H1 (cell line): ENCODE results near the gene DPP10. TPM values are rescaled to one million over a fixed set of nuclear protein-coding genes. Genes with fewer than 3 reads are reported as not detected.

ENCODE experiments used
- CTCF ChIA-PET: fragments of 300-600 bp; sonication (Branson Sonifier 250); formaldehyde crosslinking; loops from one replicate; lab custom pipeline; 2021; ENCODE audit not compliant: partially characterized antibody; lab: Charles Lee
- POLR2A ChIA-PET: fragments of 300-600 bp; sonication (Branson Sonifier 250); formaldehyde crosslinking; loops from one replicate; lab custom pipeline; 2021; ENCODE audit warnings: inconsistent platforms; ENCODE audit not compliant: partially characterized antibody; lab: Charles Lee
- DNase-seq, 2 experiments: peaks; one replicate each; pipeline versions ENCODE4 v3.0.0 to v3.0.0-alpha.2; 2010 to 2022; ENCODE audit warnings: low spot score in 2 of 2, low read depth in 1 of 2, mixed read lengths in 1 of 2
- FAIRE-seq: peaks from 2 replicates; lab custom pipeline; 2011; peaks lifted over from hg19 to GRCh38; lab: Jason Lieb, UNC
- H2AFZ ChIP-seq: 2 replicates; pipeline ENCODE4 v1.8.1; 2012; ENCODE audit warnings: low read length, inconsistent platforms
- H2AK5ac ChIP-seq: 2 replicates; pipeline ENCODE4 v1.6.1; 2013; ENCODE audit warnings: low read depth, low read length
- H2BK120ac ChIP-seq: replicated peaks from 2 replicates; pipeline ENCODE3; 2013; ENCODE audit warnings: low read depth, low read length, inconsistent platforms
- H2BK12ac ChIP-seq: 2 replicates; pipeline ENCODE4 v1.6.1; 2013; ENCODE audit warnings: low read depth, low read length
- H2BK15ac ChIP-seq: 2 replicates; pipeline ENCODE4 v1.6.1; 2013; ENCODE audit warnings: low read length
- H2BK20ac ChIP-seq: 2 replicates; pipeline ENCODE4 v1.6.1; 2013; ENCODE audit warnings: low read length
- H2BK5ac ChIP-seq: 2 replicates; pipeline ENCODE4 v1.6.1; 2013; ENCODE audit warnings: low read depth, low read length
- H3K14ac ChIP-seq: 2 replicates; pipeline ENCODE4 v1.6.1; 2013; ENCODE audit warnings: inconsistent platforms; ENCODE audit not compliant: insufficient read length
- H3K18ac ChIP-seq: 2 replicates; pipeline ENCODE4 v1.6.1; 2013; ENCODE audit warnings: low read length; ENCODE audit errors: extremely low read depth
- H3K23ac ChIP-seq: 2 replicates; pipeline ENCODE4 v1.6.1; 2013; ENCODE audit warnings: inconsistent platforms; ENCODE audit not compliant: insufficient read length
- H3K23me2 ChIP-seq: 2 replicates; pipeline ENCODE4 v1.6.1; 2013; ENCODE audit warnings: low read depth, low read length
- H3K27ac ChIP-seq: 2 replicates; pipeline ENCODE4 v1.6.1; 2011; ENCODE audit warnings: low read depth, low read length, inconsistent platforms
- H3K27me3 ChIP-seq, 4 experiments: replicated peaks in 1 of 4; 1 replicate in 1 of 4; 2 replicates in 3 of 4; pipeline versions ENCODE4 v1.6.1 to v1.8.1; 2011 to 2013; ENCODE audit warnings: low read length in 3 of 4, mild to moderate bottlenecking in 3 of 4, inconsistent platforms in 2 of 4, mixed read lengths in 2 of 4, moderate library complexity in 1 of 4; ENCODE audit not compliant: control insufficient read depth in 3 of 4, insufficient read depth in 3 of 4; ENCODE audit errors: extremely low read depth in 1 of 4
- H3K36me3 ChIP-seq, 4 experiments: 2 replicates each; pipeline versions ENCODE4 v1.6.1 to v1.8.1; 2011 to 2013; ENCODE audit warnings: mild to moderate bottlenecking in 4 of 4, low read length in 3 of 4, moderate library complexity in 2 of 4, control low read depth in 1 of 4, inconsistent platforms in 1 of 4; ENCODE audit not compliant: insufficient read depth in 4 of 4, control insufficient read depth in 2 of 4
- H3K4ac ChIP-seq: replicated peaks from 2 replicates; pipeline ENCODE3; 2013; ENCODE audit warnings: low read length, low read depth, mixed read lengths, inconsistent platforms; ENCODE audit not compliant: insufficient read length
- H3K4me1 ChIP-seq, 4 experiments: replicated peaks in 1 of 4; 1 replicate in 1 of 4; 2 replicates in 3 of 4; pipeline versions ENCODE4 v1.6.1 to v1.8.1; 2011 to 2013; ENCODE audit warnings: low read length in 3 of 4, inconsistent platforms in 2 of 4, mixed read lengths in 1 of 4; ENCODE audit not compliant: insufficient read depth in 4 of 4, control insufficient read depth in 3 of 4
- H3K4me2 ChIP-seq, 2 experiments: 2 replicates each; pipeline versions ENCODE4 v1.6.1 to v1.8.1; 2011 to 2013; ENCODE audit warnings: low read depth in 2 of 2, low read length in 2 of 2, control low read depth in 1 of 2, inconsistent platforms in 1 of 2, mild to moderate bottlenecking in 1 of 2; ENCODE audit not compliant: insufficient read depth in 1 of 2
- H3K4me3 ChIP-seq, 4 experiments: fragments of 200-600, 300-600 bp in 1 of 4; sonication (generic), shearing (Covaris generic), sonication (Bioruptor Twin) in 1 of 4; 2 replicates each; pipeline versions ENCODE4 v1.5.1 to v1.8.1; 2011 to 2016; ENCODE audit warnings: low read length in 4 of 4, low read depth in 3 of 4, control low read depth in 2 of 4, inconsistent platforms in 2 of 4, mild to moderate bottlenecking in 2 of 4, mixed read lengths in 1 of 4, moderate library complexity in 1 of 4; ENCODE audit not compliant: insufficient read depth in 2 of 4; ENCODE audit errors: extremely low read depth in 1 of 4
- H3K56ac ChIP-seq: replicated peaks from 2 replicates; pipeline ENCODE3; 2013; ENCODE audit warnings: low read depth, mild to moderate bottlenecking, mixed read lengths, low read length, inconsistent platforms; ENCODE audit not compliant: insufficient read length
- H3K79me1 ChIP-seq: 2 replicates; pipeline ENCODE4 v1.6.1; 2013; ENCODE audit warnings: low read depth, low read length, control low read depth
- H3K79me2 ChIP-seq, 2 experiments: 2 replicates each; pipeline versions ENCODE4 v1.6.1 to v1.8.1; 2012 to 2013; ENCODE audit warnings: low read length in 2 of 2, mild to moderate bottlenecking in 2 of 2, inconsistent platforms in 1 of 2; ENCODE audit not compliant: insufficient read depth in 2 of 2, control insufficient read depth in 1 of 2
- H3K9ac ChIP-seq, 4 experiments: replicated peaks in 1 of 4; 1 replicate in 1 of 4; 2 replicates in 3 of 4; pipeline versions ENCODE4 v1.6.1 to v1.8.1; 2011 to 2013; ENCODE audit warnings: low read depth in 3 of 4, low read length in 3 of 4, control low read depth in 2 of 4, mild to moderate bottlenecking in 2 of 4, moderate library complexity in 2 of 4, inconsistent platforms in 1 of 4; ENCODE audit errors: extremely low read depth in 1 of 4
- H3K9me3 ChIP-seq, 2 experiments: 2 replicates each; pipeline versions ENCODE4 v1.6.1 to v1.8.1; 2012 to 2013; ENCODE audit warnings: mild to moderate bottlenecking in 2 of 2, moderate library complexity in 2 of 2, control low read depth in 1 of 2, inconsistent platforms in 1 of 2, low read depth in 1 of 2, low read length in 1 of 2, mixed read lengths in 1 of 2; ENCODE audit not compliant: insufficient read depth in 2 of 2
- H4K20me1 ChIP-seq, 2 experiments: replicated peaks in 1 of 2; 2 replicates each; pipeline versions ENCODE3 to v1.8.1; 2011 to 2013; ENCODE audit warnings: inconsistent platforms in 2 of 2, low read length in 2 of 2, mild to moderate bottlenecking in 1 of 2; ENCODE audit not compliant: insufficient read depth in 2 of 2, control insufficient read depth in 1 of 2
- H4K5ac ChIP-seq: 2 replicates; pipeline ENCODE4 v1.6.1; 2013; ENCODE audit warnings: low read length, low read depth, mixed read lengths, inconsistent platforms; ENCODE audit not compliant: insufficient read length
- H4K8ac ChIP-seq: 2 replicates; pipeline ENCODE4 v1.8.0; 2013; ENCODE audit warnings: mild to moderate bottlenecking, moderate library complexity, low read length, inconsistent platforms; ENCODE audit not compliant: insufficient read depth; ENCODE audit errors: extremely low read depth
- H4K91ac ChIP-seq: replicated peaks from 2 replicates; pipeline ENCODE3; 2013; ENCODE audit warnings: low read length, mixed read lengths, inconsistent platforms; ENCODE audit not compliant: insufficient read length
- EGR1 ChIP-seq: IDR thresholded peaks from 2 replicates; pipeline ENCODE4 v1.6.1; 2011; ENCODE audit warnings: low read depth, low read length, borderline replicate concordance
- KDM1A ChIP-seq: fragments of 200-600, 300-600 bp; sonication (generic); IDR thresholded peaks from 2 replicates; pipeline ENCODE4 v1.7.1; 2016; ENCODE audit warnings: mild to moderate bottlenecking, low read length, borderline replicate concordance
- WGBS, 2 experiments: shearing (Covaris generic) in 1 of 2; methylation state at CpG; one replicate each; pipeline versions ENCODE4 v1.1.6 to v1.1.7; 2013 to 2015; ENCODE audit warnings: low lambda C conversion rate in 2 of 2, mixed read lengths in 2 of 2, inconsistent platforms in 1 of 2, low coverage in 1 of 2, missing lambda C conversion rate in 1 of 2; ENCODE audit not compliant: insufficient replicate concordance in 2 of 2, insufficient coverage in 1 of 2, insufficient read length in 1 of 2; ENCODE audit errors: extremely low coverage in 1 of 2, missing lambda C conversion rate in 1 of 2; 5-methylcytosine and 5-hydroxymethylcytosine counted together
- polyA plus RNA-seq, 7 experiments: library from polyadenylated mRNA; depleted of rRNA in 3 of 7; stranded (reverse) in 5 of 7; unstranded in 2 of 7; fragments of >200 nt in 5 of 7; fragments of 200-250 nt in 2 of 7; gene quantifications; 1 replicate in 5 of 7; 2 replicates in 1 of 7; 4 replicates in 1 of 7; pipeline versions ENCODE4 v1.2.1 to v1.2.3, GENCODE V29; 2011 to 2013; ENCODE audit warnings: missing spikeins in 2 of 7, mixed read lengths in 2 of 7
- total RNA-seq: library from RNA; stranded (reverse); fragmentation: NEBNext Ultra II Directional; extraction: Animal tissue kit (Norgen Biotek cat#: 25700); gene quantifications from 2 replicates; pipeline ENCODE4 v1.2.1, GENCODE V29; 2021

DPP10 gene
- total and polyA plus RNA-seq, 2 of the 8 experiments (the other 6 are each of a cell fraction or from before 2014, with no cell fraction given), result 3.3 to 7.2 TPM

DNA sequence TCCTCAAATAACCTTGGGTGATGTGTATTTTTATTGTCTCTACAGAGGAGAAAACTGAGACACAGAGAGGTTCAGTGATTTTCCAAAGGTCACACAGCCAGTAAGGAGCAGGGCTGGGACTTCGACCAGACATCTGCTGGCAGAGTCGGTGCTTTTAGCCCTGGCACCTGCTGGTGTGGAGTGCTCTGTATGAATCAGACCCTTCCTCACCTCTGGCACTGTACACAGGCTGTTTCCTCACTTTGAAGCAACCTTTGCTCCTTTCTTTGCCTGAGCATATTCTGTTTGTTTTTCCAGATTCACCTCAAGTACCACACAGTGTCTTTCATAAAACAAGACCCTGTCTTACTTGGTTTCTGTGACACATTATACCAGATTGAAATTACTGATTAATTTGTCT lies 107.9 kb downstream of the DPP10 start:
- H4K8ac ChIP-seq, result no peak overlapping the region
- no peak overlapping the region for H2AK5ac ChIP-seq
- H3K79me1 ChIP-seq, result no peaks in the 10 kb centered on the region
- no peak overlapping the region for H3K14ac ChIP-seq
- H2BK15ac ChIP-seq, result no peak overlapping the region
- no peak overlapping the region for H3K23ac ChIP-seq
- H4K5ac ChIP-seq, result no peak overlapping the region
- no peak overlapping the region; the same call in 1 of the 2 replicates for H2AFZ ChIP-seq
- peaks cover 0 to 3% (median 1%) of the 10 kb centered on the region in 4 experiments; a peak in 2 of 7 replicates for H3K4me1 ChIP-seq
- H3K9me3 ChIP-seq, result no peaks in the 10 kb centered on the region
- no peaks in the 10 kb centered on the region for H3K36me3 ChIP-seq
- H3K4me3 ChIP-seq, result no peak overlapping the region
- no peaks in the 10 kb centered on the region for H3K27me3 ChIP-seq
- H3K27ac ChIP-seq, result no peak overlapping the region
- H3K18ac ChIP-seq, result no peak overlapping the region
- no peak overlapping the region for H3K56ac ChIP-seq
- WGBS, 2 experiments, result 83% methylated on average over 2 of the region's 2 CpGs; no CpG with 5 or more reads in 1 of the 2 experiments
- TF ChIP-seq KDM1A, result no peak
- TF ChIP-seq EGR1, result no peak
- H2BK5ac ChIP-seq, result no peak overlapping the region
- POLR2A ChIA-PET, result no interaction called here
- no peak overlapping the region for H2BK12ac ChIP-seq
- H4K91ac ChIP-seq, result no peak overlapping the region
- CTCF ChIA-PET, result interaction anchor here (0.6 to 3.6 kb wide), 16 partner anchors 9 to 585 kb away, joined by 3 to 24 read pairs (median 4); no protein-coding TSS in a partner anchor
- H3K9ac ChIP-seq, result no peak overlapping the region
- H2BK20ac ChIP-seq, result no peak overlapping the region
- H4K20me1 ChIP-seq, result no peaks in the 10 kb centered on the region
- H3K4ac ChIP-seq, result no peak overlapping the region
- H3K79me2 ChIP-seq, result no peaks in the 10 kb centered on the region
- no peak for FAIRE-seq
- no peak overlapping the region for H2BK120ac ChIP-seq
- H3K4me2 ChIP-seq, result no peak overlapping the region
- no peak for DNase-seq
- H3K23me2 ChIP-seq, result no peaks in the 10 kb centered on the region
